CD4-positive, alpha-beta T cell (primary cell): ENCODE measurements around the gene BZW1. TPM values are rescaled to one million over a fixed set of nuclear protein-coding genes. Genes with fewer than 3 reads are reported as not detected.

Experiments used
- ATAC-seq: fragments of 200-7000 bp; cut with Tn5 transposase; one replicate; pipeline ENCODE4 v1.10.0; 2022; ENCODE audit warnings: mild to moderate bottlenecking; ENCODE audit not compliant: poor library complexity
- CTCF ChIA-PET: fragments of 350-600 bp; sonication (Branson Sonifier 250); formaldehyde crosslinking; loops from one replicate; lab custom pipeline; 2021; ENCODE audit warnings: antibody characterized with exemption, inconsistent platforms; lab: Charles Lee
- POLR2A ChIA-PET: fragments of 350-600 bp; sonication (Branson Sonifier 250); formaldehyde crosslinking; loops from one replicate; lab custom pipeline; 2021; ENCODE audit warnings: antibody characterized with exemption, inconsistent platforms; lab: Charles Lee
- DNase-seq, 14 experiments: peaks; one replicate each; pipeline ENCODE4 v3.0.0-alpha.2; 2013 to 2020; ENCODE audit warnings: mixed read lengths in 2 of 14
- H3K27ac ChIP-seq, 2 donors: one replicate each; pipeline versions ENCODE4 v1.5.1 to v1.7.0; 2013; ENCODE audit warnings: low read length in 2 of 2, low read depth in 1 of 2, mild to moderate bottlenecking in 1 of 2
- H3K27me3 ChIP-seq, 2 experiments: 1 replicate in 1 of 2; 2 replicates in 1 of 2; pipeline versions ENCODE4 v1.6.1 to v1.7.0; 2013; ENCODE audit warnings: low read length in 2 of 2, control low read depth in 1 of 2, mild to moderate bottlenecking in 1 of 2, moderate library complexity in 1 of 2; ENCODE audit not compliant: insufficient read depth in 2 of 2, control insufficient read depth in 1 of 2
- H3K36me3 ChIP-seq: one replicate; pipeline ENCODE4 v1.6.1; 2013; ENCODE audit warnings: low read length, control low read depth; ENCODE audit not compliant: insufficient read depth
- H3K4me1 ChIP-seq: one replicate; pipeline ENCODE4 v1.6.1; 2013; ENCODE audit warnings: low read length, control low read depth; ENCODE audit not compliant: insufficient read depth
- H3K4me3 ChIP-seq: one replicate; pipeline ENCODE4 v1.5.1; 2013; ENCODE audit warnings: mild to moderate bottlenecking, low read length, moderate library complexity
- H3K9me3 ChIP-seq, 2 experiments: 1 replicate in 1 of 2; 2 replicates in 1 of 2; pipeline versions ENCODE4 v1.6.1 to v1.7.0; 2013; ENCODE audit warnings: low read length in 2 of 2, mild to moderate bottlenecking in 2 of 2, control low read depth in 1 of 2, moderate library complexity in 1 of 2; ENCODE audit not compliant: control insufficient read depth in 1 of 2, insufficient read depth in 1 of 2
- H3K27ac Mint-ChIP-seq: one replicate; pipeline ENCODE4 v1.8.0; 2020; ENCODE audit warnings: mixed read lengths
- H3K27me3 Mint-ChIP-seq: one replicate; pipeline ENCODE4 v1.8.0; 2021; ENCODE audit warnings: mixed read lengths
- H3K36me3 Mint-ChIP-seq: one replicate; pipeline ENCODE4 v1.8.0; 2021; ENCODE audit warnings: low read depth, mixed read lengths
- H3K4me1 Mint-ChIP-seq: one replicate; pipeline ENCODE4 v1.8.0; 2021; ENCODE audit warnings: low read depth, mixed read lengths
- H3K4me3 Mint-ChIP-seq: one replicate; pipeline ENCODE4 v1.8.0; 2020; ENCODE audit warnings: mild to moderate bottlenecking, mixed read lengths
- H3K9me3 Mint-ChIP-seq: one replicate; pipeline ENCODE4 v1.8.0; 2020; ENCODE audit warnings: mixed read lengths
- intact Hi-C, 2 experiments: fragments of 100-400 bp; cut with DNase I in 1 of 2; cut with micrococcal nuclease in 1 of 2; formaldehyde crosslinking; loops; one replicate each; pipeline versions ENCODE4 v1.15.1 to v1.9.0; 2023 to 2025; cut with DNase I, micrococcal nuclease
- total RNA-seq, 174 experiments: library from RNA in 2 of 174; stranded (reverse) in 2 of 174; gene quantifications; one replicate each; pipeline ENCODE4 v1.2.3 and lab custom pipeline; 2021 to 2026
- TF ChIP-seq, protein P1 (sequence below): fragments of 200-600 bp; IDR thresholded peaks from one replicate; pipeline ENCODE4 v1.8.0; 2022; ENCODE audit warnings: antibody characterized with exemption, mild to moderate bottlenecking

BZW1 gene
- total RNA-seq, 2 experiments from 2014 or later: 190 to 192 TPM

DNA sequence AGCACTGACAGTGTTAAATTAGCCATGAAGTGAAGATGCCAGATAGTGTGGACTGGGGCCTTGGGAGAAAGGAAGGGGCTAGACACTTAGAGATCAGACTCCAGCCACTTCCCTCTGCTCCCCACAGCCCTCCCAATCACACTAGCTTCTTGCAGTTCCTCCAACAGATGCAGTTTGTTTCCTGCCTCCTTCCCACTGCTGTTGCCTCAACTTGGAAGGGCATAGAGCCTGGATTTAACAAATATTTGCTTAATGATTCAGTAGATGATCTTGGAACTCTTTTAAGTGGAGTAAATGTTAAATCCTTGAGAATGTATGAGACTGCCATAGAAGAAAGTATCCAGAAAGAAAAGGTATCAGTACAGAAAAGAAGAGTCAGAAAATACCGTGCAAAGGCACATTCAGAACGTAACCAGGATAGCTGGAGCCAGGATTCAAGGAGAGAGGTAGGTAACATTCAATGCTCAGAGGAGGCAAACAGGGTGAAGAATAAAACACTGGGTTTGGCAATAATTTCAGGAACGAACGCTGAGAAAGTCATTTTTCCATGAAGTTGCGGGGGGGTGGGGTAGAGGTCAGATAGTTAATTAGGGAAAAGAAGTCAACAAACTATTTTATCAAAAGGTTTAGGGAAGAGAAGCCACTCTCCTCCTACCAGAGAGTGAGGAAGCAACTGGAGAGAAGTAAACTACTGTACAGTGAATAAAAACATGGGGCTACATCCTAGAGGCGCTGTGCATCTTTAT, 1.3 kb upstream of the BZW1 start:
- POLR2A ChIA-PET: interaction anchor here (0.8 to 2.3 kb wide), 10 partner anchors 47 to 641 kb away, joined by 3 to 56 read pairs (median 6); partner anchors contain the start of genes CLK1, NIF3L1, ORC2 and PPIL3
- no peak for ATAC-seq
- Histone ChIP-seq H3K27ac (peak overlapping the region; percentile 19 to 97), H3K9me3 (no peaks in the 10 kb centered on the region), H3K27me3 (no peaks in the 10 kb centered on the region), H3K36me3 (peaks cover 20% of the 10 kb centered on the region), H3K4me3 (peak overlapping the region; percentile 77), H3K4me1 (peaks cover 19% of the 10 kb centered on the region)
- Mint-ChIP-seq H3K4me1 (peaks cover 50% of the 10 kb centered on the region), H3K4me3 (peak overlapping the region; percentile 98), H3K27me3 (no peaks in the 10 kb centered on the region), H3K27ac (peak overlapping the region; percentile 93), H3K9me3 (no peaks in the 10 kb centered on the region), H3K36me3 (peaks cover 38% of the 10 kb centered on the region)
- DNase-seq: no peak
- intact Hi-C loops: loop anchor here (2.0 to 5.0 kb wide), 11 partner anchors 54 to 1222 kb away; partner anchors contain the start of genes HYCC2 (in 2 of the 2), C2orf69 (in 1 of the 2), CLK1 (in 1 of the 2) and FZD7 (in 1 of the 2)
- CTCF ChIA-PET: interaction anchor here (1.2 to 1.6 kb wide), 2 partner anchors 97 kb away, joined by 3 to 7 read pairs; no protein-coding TSS in a partner anchor
- TF ChIP-seq, protein P1, sequence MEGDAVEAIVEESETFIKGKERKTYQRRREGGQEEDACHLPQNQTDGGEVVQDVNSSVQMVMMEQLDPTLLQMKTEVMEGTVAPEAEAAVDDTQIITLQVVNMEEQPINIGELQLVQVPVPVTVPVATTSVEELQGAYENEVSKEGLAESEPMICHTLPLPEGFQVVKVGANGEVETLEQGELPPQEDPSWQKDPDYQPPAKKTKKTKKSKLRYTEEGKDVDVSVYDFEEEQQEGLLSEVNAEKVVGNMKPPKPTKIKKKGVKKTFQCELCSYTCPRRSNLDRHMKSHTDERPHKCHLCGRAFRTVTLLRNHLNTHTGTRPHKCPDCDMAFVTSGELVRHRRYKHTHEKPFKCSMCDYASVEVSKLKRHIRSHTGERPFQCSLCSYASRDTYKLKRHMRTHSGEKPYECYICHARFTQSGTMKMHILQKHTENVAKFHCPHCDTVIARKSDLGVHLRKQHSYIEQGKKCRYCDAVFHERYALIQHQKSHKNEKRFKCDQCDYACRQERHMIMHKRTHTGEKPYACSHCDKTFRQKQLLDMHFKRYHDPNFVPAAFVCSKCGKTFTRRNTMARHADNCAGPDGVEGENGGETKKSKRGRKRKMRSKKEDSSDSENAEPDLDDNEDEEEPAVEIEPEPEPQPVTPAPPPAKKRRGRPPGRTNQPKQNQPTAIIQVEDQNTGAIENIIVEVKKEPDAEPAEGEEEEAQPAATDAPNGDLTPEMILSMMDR: no peak

DNA sequence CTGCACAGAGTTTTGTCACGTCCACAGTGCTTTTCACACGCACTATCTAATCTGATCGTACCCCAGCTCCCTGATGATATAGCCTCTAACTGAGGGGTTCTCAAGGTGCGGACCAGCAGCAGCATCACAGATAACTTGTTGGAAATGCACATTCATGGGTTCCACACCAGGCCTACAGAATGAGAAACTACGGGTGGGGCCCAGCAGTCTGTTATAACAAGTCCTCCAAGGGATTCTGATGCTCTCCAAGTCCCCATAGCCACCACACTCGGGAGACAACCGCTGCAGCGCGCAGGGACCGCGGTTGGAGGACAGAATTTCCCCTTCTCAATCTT, 745 bp upstream of the BZW1 start:
- no peaks in the 10 kb centered on the region for H3K9me3 Mint-ChIP-seq
- CTCF ChIA-PET: interaction anchor here (0.8 to 1.6 kb wide), 2 partner anchors 98 to 422 kb away, joined by 3 to 7 read pairs; no protein-coding TSS in a partner anchor
- peak overlapping the region; percentile 93 for H3K27ac Mint-ChIP-seq
- POLR2A ChIA-PET: interaction anchor here (0.7 to 2.3 kb wide), 12 partner anchors 10 to 640 kb away, joined by 3 to 56 read pairs (median 4); partner anchors contain the start of genes CLK1, NIF3L1, ORC2 and PPIL3
- DNase-seq (no peak), ATAC-seq (peak; percentile 10)
- H3K9me3 ChIP-seq: no peaks in the 10 kb centered on the region
- peak overlapping the region; percentile 19 to 97 for H3K27ac ChIP-seq
- peaks cover 20% of the 10 kb centered on the region for H3K4me1 ChIP-seq
- H3K4me3 ChIP-seq: peak overlapping the region; percentile 77
- intact Hi-C loops: loop anchor here (1.0 to 5.0 kb wide), 13 partner anchors 54 to 1221 kb away; partner anchors contain the start of genes HYCC2 (in 2 of the 2), C2orf69 (in 1 of the 2), CLK1 (in 1 of the 2) and FZD7 (in 1 of the 2)
- peaks cover 44% of the 10 kb centered on the region for H3K36me3 Mint-ChIP-seq
- H3K4me3 Mint-ChIP-seq: peak overlapping the region; percentile 98
- peaks cover 56% of the 10 kb centered on the region for H3K4me1 Mint-ChIP-seq
- TF ChIP-seq, protein P1: no peak
- no peaks in the 10 kb centered on the region for H3K27me3 ChIP-seq
- peaks cover 25% of the 10 kb centered on the region for H3K36me3 ChIP-seq
- H3K27me3 Mint-ChIP-seq: no peaks in the 10 kb centered on the region

DNA sequence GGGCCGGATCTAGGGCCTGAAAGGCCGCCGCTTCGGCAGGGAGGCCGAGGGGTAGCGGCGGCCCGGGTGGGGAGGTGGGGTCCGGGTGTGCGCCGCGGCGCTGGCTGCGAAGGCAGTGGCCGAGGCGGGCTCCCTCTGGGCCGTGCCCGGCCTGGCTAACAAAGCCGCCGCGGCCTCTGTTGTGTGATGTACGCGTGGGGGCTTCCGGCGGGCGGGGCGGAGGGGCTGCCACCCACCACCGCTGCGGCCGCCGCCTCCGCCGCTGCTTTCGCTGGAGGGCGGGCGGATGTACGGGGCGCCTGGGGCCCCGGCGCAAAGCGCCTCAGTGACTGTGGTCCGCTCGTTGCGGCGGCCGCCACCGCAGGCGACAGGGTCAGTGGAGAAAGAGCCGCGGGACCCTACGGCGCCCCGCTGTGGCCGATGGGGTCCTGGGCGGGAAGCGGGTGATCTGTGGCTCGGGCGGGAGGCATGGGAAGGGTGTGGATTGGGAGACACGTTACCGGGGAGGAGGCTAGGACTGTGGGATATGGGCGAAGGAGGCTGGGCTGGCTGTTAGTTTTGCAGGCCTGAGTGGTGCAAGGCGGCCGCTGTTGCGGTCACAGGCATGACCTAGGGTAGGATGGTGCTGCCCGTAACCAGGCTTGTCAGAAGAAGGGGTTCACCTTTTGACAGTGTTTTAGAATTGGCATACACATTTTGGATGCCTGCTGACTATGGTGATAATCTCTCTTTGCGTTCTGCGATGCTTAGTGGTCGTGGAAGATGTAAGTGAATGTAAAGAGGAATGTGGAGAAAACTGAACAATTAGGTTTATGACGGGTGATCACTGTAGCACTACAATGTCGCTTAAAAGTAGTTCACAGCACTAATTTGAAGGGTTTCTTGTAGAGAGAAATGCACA, 662 bp downstream of the BZW1 start:
- Histone ChIP-seq H3K4me1 (peaks cover 20% of the 10 kb centered on the region), H3K27ac (peak overlapping the region; percentile 97 to 99), H3K4me3 (peak overlapping the region; percentile 77), H3K36me3 (peaks cover 39% of the 10 kb centered on the region), H3K9me3 (no peaks in the 10 kb centered on the region), H3K27me3 (no peaks in the 10 kb centered on the region)
- intact Hi-C loops: loop anchor here in 1 of 2 experiments (2.0 to 5.0 kb wide), 11 partner anchors 50 to 1220 kb away; partner anchors contain the start of genes C2orf69, FZD7, HYCC2 and KCTD18
- no peaks in the 10 kb centered on the region for H3K27me3 Mint-ChIP-seq
- H3K4me3 Mint-ChIP-seq: peak overlapping the region; percentile 100
- TF ChIP-seq, protein P1: peak; percentile 42
- POLR2A ChIA-PET: interaction anchor here (0.6 to 5.2 kb wide), 13 partner anchors 8 to 639 kb away, joined by 3 to 56 read pairs (median 5); partner anchors contain the start of genes CFLAR, CLK1, NIF3L1 and ORC2
- H3K27ac Mint-ChIP-seq: peak overlapping the region; percentile 93
- ATAC-seq: peak; percentile 17
- peak; percentile 19 to 80 (median 48) for DNase-seq
- peaks cover 57% of the 10 kb centered on the region for H3K4me1 Mint-ChIP-seq
- peaks cover 58% of the 10 kb centered on the region for H3K36me3 Mint-ChIP-seq
- CTCF ChIA-PET: interaction anchor here (1.6 kb wide), 1 partner anchor 99 kb away, joined by 7 read pairs; no protein-coding TSS in a partner anchor
- no peaks in the 10 kb centered on the region for H3K9me3 Mint-ChIP-seq
